GM23338 (cell line): ENCODE results near the gene KCNH8. TPM values are rescaled to one million over a fixed set of nuclear protein-coding genes. Genes with fewer than 3 reads are reported as not detected.

Experiments
- ATAC-seq: fragments of 200-7000 bp; cut with Tn5 transposase; 3 replicates; pipeline ENCODE4 v1.9.1; 2020
- DNase-seq: peaks from one replicate; pipeline ENCODE4 v3.0.0-alpha.2; 2015; ENCODE audit warnings: low spot score
- H2AFZ ChIP-seq: fragments of 200-600 bp; sonication (generic); 2 replicates; pipeline ENCODE4 v1.8.0; 2016; ENCODE audit warnings: antibody characterized with exemption, mild to moderate bottlenecking, moderate library complexity
- H3F3A ChIP-seq: fragments of 200-600 bp; sonication (generic); replicated peaks from 2 replicates; pipeline ENCODE4 v1.8.0; 2017; ENCODE audit warnings: antibody characterized with exemption, mixed run types, low read depth
- H3K27ac ChIP-seq: fragments of 200-600 bp; sonication (generic); 2 replicates; pipeline ENCODE4 v1.6.1; 2016; ENCODE audit warnings: low read depth
- H3K27me3 ChIP-seq: fragments of 200-600 bp; sonication (generic); 2 replicates; pipeline ENCODE4 v1.8.0; 2016; ENCODE audit warnings: mild to moderate bottlenecking, mixed run types, moderate library complexity; ENCODE audit not compliant: insufficient read depth
- H3K36me3 ChIP-seq: fragments of 200-600 bp; sonication (generic); 2 replicates; pipeline ENCODE4 v1.8.0; 2016; ENCODE audit warnings: mild to moderate bottlenecking; ENCODE audit not compliant: insufficient read depth
- H3K4me1 ChIP-seq: fragments of 200-600 bp; sonication (generic); 2 replicates; pipeline ENCODE4 v1.8.0; 2016; ENCODE audit warnings: mild to moderate bottlenecking, moderate library complexity; ENCODE audit not compliant: insufficient read depth
- H3K4me2 ChIP-seq: fragments of 200-600 bp; sonication (generic); 2 replicates; pipeline ENCODE4 v1.7.1; 2017; ENCODE audit warnings: mixed run types
- H3K4me3 ChIP-seq: fragments of 200-600 bp; sonication (generic); 2 replicates; pipeline ENCODE4 v1.6.1; 2016; ENCODE audit warnings: mixed run types
- H3K79me2 ChIP-seq: fragments of 200-600 bp; sonication (generic); replicated peaks from 2 replicates; pipeline ENCODE4 v1.8.0; 2017; ENCODE audit warnings: mild to moderate bottlenecking; ENCODE audit not compliant: insufficient read depth
- H3K9me2 ChIP-seq: fragments of 200-600 bp; sonication (generic); 2 replicates; pipeline ENCODE4 v1.8.0; 2017; ENCODE audit not compliant: insufficient read depth
- H4K20me1 ChIP-seq: fragments of 200-600 bp; sonication (generic); replicated peaks from 2 replicates; pipeline ENCODE4 v1.8.0; 2017; ENCODE audit warnings: mild to moderate bottlenecking; ENCODE audit not compliant: insufficient read depth
- H3K27ac Mint-ChIP-seq: 2 replicates; pipeline ENCODE4 v1.8.0; 2020; ENCODE audit warnings: inconsistent platforms, mild to moderate bottlenecking, moderate library complexity, mixed read lengths
- H3K27me3 Mint-ChIP-seq: 3 replicates; pipeline ENCODE4 v1.8.0; 2022; ENCODE audit warnings: low read depth, mild to moderate bottlenecking, moderate library complexity, mixed read lengths, inconsistent platforms; ENCODE audit not compliant: insufficient read depth, poor library complexity
- H3K36me3 Mint-ChIP-seq: 3 replicates; pipeline ENCODE4 v1.8.0; 2021; ENCODE audit warnings: low read depth, mild to moderate bottlenecking, inconsistent platforms, moderate library complexity, mixed read lengths
- H3K4me1 Mint-ChIP-seq: 3 replicates; pipeline ENCODE4 v1.8.0; 2020; ENCODE audit warnings: mild to moderate bottlenecking, inconsistent platforms, mixed read lengths
- H3K4me3 Mint-ChIP-seq: 3 replicates; pipeline ENCODE4 v1.8.0; 2021; ENCODE audit warnings: moderate library complexity, mild to moderate bottlenecking, inconsistent platforms, mixed read lengths
- H3K9me3 Mint-ChIP-seq: 3 replicates; pipeline ENCODE4 v1.8.0; 2020; ENCODE audit warnings: moderate library complexity, mild to moderate bottlenecking, inconsistent platforms, mixed read lengths
- CREB1 ChIP-seq: fragments of 250-450 bp; sonication (Bioruptor Pico); IDR thresholded peaks from 2 replicates; pipeline ENCODE4 v1.5.0; 2020; ENCODE audit warnings: low read depth, mild to moderate bottlenecking, moderate library complexity
- EZH2 ChIP-seq: fragments of 200-600 bp; sonication (generic); IDR thresholded peaks from one replicate; pipeline ENCODE4 v1.8.0; 2017; ENCODE audit warnings: antibody characterized with exemption, mild to moderate bottlenecking, low read depth; ENCODE audit not compliant: unreplicated experiment
- EZH2phosphoT487 ChIP-seq: fragments of 200-600 bp; sonication (generic); IDR thresholded peaks from one replicate; pipeline ENCODE4 v1.8.1; 2018; ENCODE audit warnings: antibody characterized with exemption; ENCODE audit not compliant: unreplicated experiment
- JUNB ChIP-seq: IDR thresholded peaks from one replicate; pipeline ENCODE4 v1.6.1; 2016; ENCODE audit warnings: antibody characterized with exemption; ENCODE audit not compliant: unreplicated experiment
- NANOG ChIP-seq: IDR thresholded peaks from 2 replicates; pipeline ENCODE4 v1.6.1; 2016; ENCODE audit warnings: antibody characterized with exemption, borderline replicate concordance
- POLR2AphosphoS5 ChIP-seq: IDR thresholded peaks from 2 replicates; pipeline ENCODE4 v1.6.1; 2016; ENCODE audit warnings: antibody characterized with exemption, low read depth
- STAT1 ChIP-seq: IDR thresholded peaks from one replicate; pipeline ENCODE4 v1.6.1; 2016; ENCODE audit warnings: antibody characterized with exemption; ENCODE audit not compliant: unreplicated experiment
- ZNF114 ChIP-seq: fragments of 250-450 bp; sonication (Bioruptor Pico); IDR thresholded peaks from 2 replicates; pipeline ENCODE4 v1.5.0; 2020; ENCODE audit warnings: mild to moderate bottlenecking, moderate library complexity
- ZNF331 ChIP-seq: fragments of 250-450 bp; sonication (Bioruptor Pico); IDR thresholded peaks from 2 replicates; pipeline ENCODE4 v1.5.0; 2020; ENCODE audit warnings: low read depth, mild to moderate bottlenecking, moderate library complexity
- polyA plus RNA-seq: library from polyadenylated mRNA; unstranded; fragments of >200 nt; fragmentation: Nextera tagmentation; extraction: Ambion mirVana; gene quantifications from 2 replicates; pipeline ENCODE4 v1.2.1, GENCODE V29; 2016
- total RNA-seq: library from RNA; depleted of rRNA; stranded (reverse); fragments of >200 nt; shearing (Covaris generic); gene quantifications from 2 replicates; pipeline ENCODE4 v1.2.3, GENCODE V29; 2014
- TF ChIP-seq, protein P1 (sequence below): IDR thresholded peaks from one replicate; pipeline ENCODE4 v1.6.1; 2018; ENCODE audit warnings: antibody characterized with exemption; ENCODE audit not compliant: unreplicated experiment
- TF ChIP-seq, protein P2 (sequence below): IDR thresholded peaks from 2 replicates; pipeline ENCODE4 v1.6.1; 2016; ENCODE audit warnings: antibody characterized with exemption
- TF ChIP-seq, protein P3 (sequence below), 2 experiments: fragments of 200-600 bp in 1 of 2; sonication (generic) in 1 of 2; conservative IDR thresholded peaks; 2 replicates each; pipeline versions ENCODE4 v1.5.1 to v1.6.1; 2016 to 2017; ENCODE audit warnings: antibody characterized with exemption in 2 of 2, low read depth in 2 of 2, mild to moderate bottlenecking in 2 of 2, moderate library complexity in 1 of 2

Gene KCNH8
- total and polyA plus RNA-seq, 2 experiments from 2014 or later: 1.3 to 3.4 TPM

DNA sequence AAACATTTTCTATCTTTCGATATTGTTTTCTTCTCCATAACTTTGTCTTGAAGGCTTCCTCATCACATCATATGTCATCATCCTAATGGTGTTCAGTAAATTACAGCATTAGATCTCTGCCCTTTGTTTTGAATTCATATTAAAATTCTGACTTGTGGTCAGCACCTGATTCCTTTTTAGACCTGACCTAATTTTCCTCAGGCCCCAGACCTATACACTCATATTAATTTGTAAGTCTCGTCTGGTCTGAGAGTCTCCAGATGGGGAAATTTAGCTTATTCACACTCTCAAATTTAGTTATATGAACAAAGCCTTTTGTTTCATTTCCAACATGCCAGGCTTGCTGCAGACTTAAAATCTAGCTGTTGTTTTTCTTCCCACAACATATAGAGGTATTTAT, 248.4 kb downstream of the KCNH8 start (continued):
- TF ChIP-seq, protein P1, sequence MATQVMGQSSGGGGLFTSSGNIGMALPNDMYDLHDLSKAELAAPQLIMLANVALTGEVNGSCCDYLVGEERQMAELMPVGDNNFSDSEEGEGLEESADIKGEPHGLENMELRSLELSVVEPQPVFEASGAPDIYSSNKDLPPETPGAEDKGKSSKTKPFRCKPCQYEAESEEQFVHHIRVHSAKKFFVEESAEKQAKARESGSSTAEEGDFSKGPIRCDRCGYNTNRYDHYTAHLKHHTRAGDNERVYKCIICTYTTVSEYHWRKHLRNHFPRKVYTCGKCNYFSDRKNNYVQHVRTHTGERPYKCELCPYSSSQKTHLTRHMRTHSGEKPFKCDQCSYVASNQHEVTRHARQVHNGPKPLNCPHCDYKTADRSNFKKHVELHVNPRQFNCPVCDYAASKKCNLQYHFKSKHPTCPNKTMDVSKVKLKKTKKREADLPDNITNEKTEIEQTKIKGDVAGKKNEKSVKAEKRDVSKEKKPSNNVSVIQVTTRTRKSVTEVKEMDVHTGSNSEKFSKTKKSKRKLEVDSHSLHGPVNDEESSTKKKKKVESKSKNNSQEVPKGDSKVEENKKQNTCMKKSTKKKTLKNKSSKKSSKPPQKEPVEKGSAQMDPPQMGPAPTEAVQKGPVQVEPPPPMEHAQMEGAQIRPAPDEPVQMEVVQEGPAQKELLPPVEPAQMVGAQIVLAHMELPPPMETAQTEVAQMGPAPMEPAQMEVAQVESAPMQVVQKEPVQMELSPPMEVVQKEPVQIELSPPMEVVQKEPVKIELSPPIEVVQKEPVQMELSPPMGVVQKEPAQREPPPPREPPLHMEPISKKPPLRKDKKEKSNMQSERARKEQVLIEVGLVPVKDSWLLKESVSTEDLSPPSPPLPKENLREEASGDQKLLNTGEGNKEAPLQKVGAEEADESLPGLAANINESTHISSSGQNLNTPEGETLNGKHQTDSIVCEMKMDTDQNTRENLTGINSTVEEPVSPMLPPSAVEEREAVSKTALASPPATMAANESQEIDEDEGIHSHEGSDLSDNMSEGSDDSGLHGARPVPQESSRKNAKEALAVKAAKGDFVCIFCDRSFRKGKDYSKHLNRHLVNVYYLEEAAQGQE: no peak
- no peak for TF ChIP-seq EZH2phosphoT487
- no peak for TF ChIP-seq POLR2AphosphoS5
- TF ChIP-seq ZNF114 (CRISPR knock-in tag): no peak
- no peak for TF ChIP-seq STAT1

DNA sequence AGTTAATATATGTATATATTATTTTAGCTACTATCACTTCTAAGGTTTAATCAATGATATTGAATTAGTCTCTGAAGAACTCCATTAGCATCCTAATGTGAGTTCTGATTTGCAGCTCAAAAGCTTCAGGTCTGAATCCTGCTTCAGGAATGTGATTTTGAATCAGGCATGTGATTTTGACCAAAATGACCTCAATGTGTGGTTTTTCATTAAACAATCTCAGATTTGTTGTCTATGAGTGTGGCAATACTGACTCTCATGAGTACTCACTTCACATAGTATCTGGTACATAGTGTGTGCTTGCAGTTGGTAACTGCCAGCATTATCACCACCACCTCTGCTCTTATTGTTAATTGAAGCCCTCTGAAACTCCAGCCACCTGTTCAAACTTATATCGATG, 251.0 kb downstream of the KCNH8 start:
- H3K36me3 ChIP-seq: no peaks in the 10 kb centered on the region
- no peaks in the 10 kb centered on the region for H3F3A ChIP-seq
- peaks cover 17% of the 10 kb centered on the region for H3K4me1 Mint-ChIP-seq
- H3K9me3 Mint-ChIP-seq: no peaks in the 10 kb centered on the region
- H3K4me3 Mint-ChIP-seq: no peak overlapping the region
- no peak overlapping the region for H3K27ac ChIP-seq
- peaks cover 15% of the 10 kb centered on the region for H3K4me1 ChIP-seq
- no peaks in the 10 kb centered on the region for H3K27me3 Mint-ChIP-seq
- ATAC-seq: no peak; the same call in 1 of the 3 replicates
- H3K9me2 ChIP-seq: no peaks in the 10 kb centered on the region
- DNase-seq: peak; percentile 32
- H3K27me3 ChIP-seq: no peaks in the 10 kb centered on the region
- no peaks in the 10 kb centered on the region for H3K79me2 ChIP-seq
- H3K27ac Mint-ChIP-seq: peak overlapping the region; percentile 76
- no peaks in the 10 kb centered on the region for H3K36me3 Mint-ChIP-seq
- H2AFZ ChIP-seq: no peak overlapping the region
- peak overlapping the region; percentile 28; the same call in 1 of the 2 replicates for H3K4me2 ChIP-seq
- H3K4me3 ChIP-seq: no peak overlapping the region
- H4K20me1 ChIP-seq: no peaks in the 10 kb centered on the region
- TF ChIP-seq NANOG (no peak), CREB1 (CRISPR knock-in tag) (no peak), EZH2phosphoT487 (no peak), ZNF114 (CRISPR knock-in tag) (no peak), POLR2AphosphoS5 (no peak), ZNF331 (CRISPR knock-in tag) (no peak), EZH2 (no peak), JUNB (no peak)
- TF ChIP-seq, protein P1: no peak
- TF ChIP-seq, protein P2, sequence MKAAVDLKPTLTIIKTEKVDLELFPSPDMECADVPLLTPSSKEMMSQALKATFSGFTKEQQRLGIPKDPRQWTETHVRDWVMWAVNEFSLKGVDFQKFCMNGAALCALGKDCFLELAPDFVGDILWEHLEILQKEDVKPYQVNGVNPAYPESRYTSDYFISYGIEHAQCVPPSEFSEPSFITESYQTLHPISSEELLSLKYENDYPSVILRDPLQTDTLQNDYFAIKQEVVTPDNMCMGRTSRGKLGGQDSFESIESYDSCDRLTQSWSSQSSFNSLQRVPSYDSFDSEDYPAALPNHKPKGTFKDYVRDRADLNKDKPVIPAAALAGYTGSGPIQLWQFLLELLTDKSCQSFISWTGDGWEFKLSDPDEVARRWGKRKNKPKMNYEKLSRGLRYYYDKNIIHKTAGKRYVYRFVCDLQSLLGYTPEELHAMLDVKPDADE: no peak
- TF ChIP-seq, protein P3, sequence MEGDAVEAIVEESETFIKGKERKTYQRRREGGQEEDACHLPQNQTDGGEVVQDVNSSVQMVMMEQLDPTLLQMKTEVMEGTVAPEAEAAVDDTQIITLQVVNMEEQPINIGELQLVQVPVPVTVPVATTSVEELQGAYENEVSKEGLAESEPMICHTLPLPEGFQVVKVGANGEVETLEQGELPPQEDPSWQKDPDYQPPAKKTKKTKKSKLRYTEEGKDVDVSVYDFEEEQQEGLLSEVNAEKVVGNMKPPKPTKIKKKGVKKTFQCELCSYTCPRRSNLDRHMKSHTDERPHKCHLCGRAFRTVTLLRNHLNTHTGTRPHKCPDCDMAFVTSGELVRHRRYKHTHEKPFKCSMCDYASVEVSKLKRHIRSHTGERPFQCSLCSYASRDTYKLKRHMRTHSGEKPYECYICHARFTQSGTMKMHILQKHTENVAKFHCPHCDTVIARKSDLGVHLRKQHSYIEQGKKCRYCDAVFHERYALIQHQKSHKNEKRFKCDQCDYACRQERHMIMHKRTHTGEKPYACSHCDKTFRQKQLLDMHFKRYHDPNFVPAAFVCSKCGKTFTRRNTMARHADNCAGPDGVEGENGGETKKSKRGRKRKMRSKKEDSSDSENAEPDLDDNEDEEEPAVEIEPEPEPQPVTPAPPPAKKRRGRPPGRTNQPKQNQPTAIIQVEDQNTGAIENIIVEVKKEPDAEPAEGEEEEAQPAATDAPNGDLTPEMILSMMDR (conservative IDR thresholded peaks at IDR 0.05; ENCODE audit: low read depth in 2 of 2): no peak
